A549 (cell line): ENCODE data around the gene PAIP2. TPM values are rescaled to one million over a fixed set of nuclear protein-coding genes. Genes with fewer than 3 reads are reported as not detected.

Source experiments
- ATAC-seq, 2 experiments: fragments of 200-7000 bp in 1 of 2; fragments of >200 bp in 1 of 2; cut with Nextera tagmentation in 1 of 2; cut with Tn5 transposase in 1 of 2; 3 replicates each; pipeline versions ENCODE4 v1.8.0 to v1.9.1; 2018 to 2020; ENCODE audit warnings: mild to moderate bottlenecking in 1 of 2, moderate library complexity in 1 of 2
- CTCF ChIA-PET: fragments of 300-600 bp; sonication (Branson Sonifier 250); formaldehyde crosslinking; extraction: SDS; loops from one replicate; lab custom pipeline; 2021; ENCODE audit warnings: antibody characterized with exemption, inconsistent platforms; lab: Yijun Ruan, JAX
- POLR2A ChIA-PET: fragments of 350-600 bp; formaldehyde crosslinking; extraction: SDS; loops from one replicate; lab custom pipeline; 2021; ENCODE audit warnings: antibody characterized with exemption, inconsistent platforms; lab: Yijun Ruan, JAX
- DNase-seq, 2 experiments: peaks; one replicate each; pipeline versions ENCODE4 v3.0.0 to v3.0.0-alpha.2; 2011 to 2016; ENCODE audit warnings: low read depth in 1 of 2, low spot score in 1 of 2
- FAIRE-seq: peaks from 2 replicates; lab custom pipeline; 2011; peaks lifted over from hg19 to GRCh38; lab: Jason Lieb, UNC
- H3K27ac ChIP-seq, 2 experiments: fragments of >200 bp; sonication (Bioruptor Twin); formaldehyde crosslinking; 3 replicates each; pipeline ENCODE4 v1.5.1; 2016 to 2017
- H3K4me1 ChIP-seq: fragments of >200 bp; sonication (Bioruptor Twin); formaldehyde crosslinking; 3 replicates; pipeline ENCODE4 v1.6.1; 2016
- H3K4me2 ChIP-seq: fragments of >200 bp; sonication (Bioruptor Twin); formaldehyde crosslinking; 3 replicates; pipeline ENCODE4 v1.6.1; 2016
- H3K4me3 ChIP-seq: fragments of >200 bp; sonication (Bioruptor Twin); formaldehyde crosslinking; 3 replicates; pipeline ENCODE4 v1.5.1; 2016
- H3K9me3 ChIP-seq: fragments of >200 bp; sonication (Bioruptor Twin); formaldehyde crosslinking; 3 replicates; pipeline ENCODE4 v1.6.1; 2016
- CBX2 ChIP-seq: fragments of 200-600 bp; sonication (generic); IDR thresholded peaks from 2 replicates; pipeline ENCODE4 v1.6.1; 2016; ENCODE audit warnings: low read depth, mild to moderate bottlenecking, borderline replicate concordance
- CEBPB ChIP-seq, 2 experiments: fragments of >200 bp in 1 of 2; sonication (Bioruptor Twin) in 1 of 2; formaldehyde crosslinking in 1 of 2; IDR thresholded peaks; 2 replicates each; pipeline ENCODE4 v1.6.1; 2012 to 2016
- CHD2 ChIP-seq: fragments of 150-350 bp; IDR thresholded peaks from 2 replicates; pipeline ENCODE4 v1.6.1; 2014; ENCODE audit warnings: low read length; ENCODE audit not compliant: partially characterized antibody
- CTCF ChIP-seq: fragments of >200 bp; sonication (Bioruptor Twin); formaldehyde crosslinking; IDR thresholded peaks from 3 replicates; pipeline ENCODE4 v1.5.1; 2016
- ELK1 ChIP-seq: fragments of 150-350 bp; IDR thresholded peaks from 2 replicates; pipeline ENCODE4 v1.6.1; 2014; ENCODE audit warnings: low read depth, mild to moderate bottlenecking, low read length
- ESRRA ChIP-seq: fragments of 150-350 bp; IDR thresholded peaks from 2 replicates; pipeline ENCODE4 v1.6.1; 2014; ENCODE audit warnings: mild to moderate bottlenecking, low read length, borderline replicate concordance
- HDAC2 ChIP-seq: fragments of 200-600 bp; sonication (generic); IDR thresholded peaks from 2 replicates; pipeline ENCODE4 v1.6.1; 2016
- HEYL ChIP-seq: fragments of 250-450 bp; sonication (Bioruptor Pico); IDR thresholded peaks from 2 replicates; pipeline ENCODE4 v1.8.0; 2021; ENCODE audit warnings: mild to moderate bottlenecking, moderate library complexity
- HOXB13 ChIP-seq: fragments of 250-450 bp; sonication (Bioruptor Pico); IDR thresholded peaks from 2 replicates; pipeline ENCODE4 v1.5.0; 2020; ENCODE audit warnings: low read depth, mild to moderate bottlenecking, moderate library complexity
- HOXB5 ChIP-seq: fragments of 250-450 bp; sonication (Bioruptor Pico); IDR thresholded peaks from 2 replicates; pipeline ENCODE4 v1.5.0; 2020; ENCODE audit warnings: mild to moderate bottlenecking, moderate library complexity
- KDM1A ChIP-seq: fragments of 200-600 bp; sonication (generic); IDR thresholded peaks from 2 replicates; pipeline ENCODE4 v1.6.1; 2016; ENCODE audit warnings: low read depth, mild to moderate bottlenecking
- KDM5A ChIP-seq: fragments of 200-600 bp; sonication (generic); IDR thresholded peaks from 2 replicates; pipeline ENCODE4 v1.6.1; 2016; ENCODE audit warnings: antibody characterized with exemption, mild to moderate bottlenecking
- NFE2L2 ChIP-seq: fragments of 150-350 bp; conservative IDR thresholded peaks from 2 replicates; pipeline ENCODE4 v1.6.1; 2014; ENCODE audit warnings: low read length
- NPAS2 ChIP-seq: fragments of 250-450 bp; sonication (Bioruptor Pico); IDR thresholded peaks from 2 replicates; pipeline ENCODE4 v1.8.0; 2022; ENCODE audit warnings: mild to moderate bottlenecking, moderate library complexity, borderline replicate concordance
- NR3C1 ChIP-seq: fragments of >200 bp; sonication (Bioruptor Twin); formaldehyde crosslinking; IDR thresholded peaks from 3 replicates; pipeline ENCODE4 v1.6.1; 2017
- RARB ChIP-seq: fragments of 250-450 bp; sonication (Bioruptor Pico); IDR thresholded peaks from 2 replicates; pipeline ENCODE4 v1.8.0; 2021; ENCODE audit warnings: mild to moderate bottlenecking, moderate library complexity
- RFX5 ChIP-seq: fragments of 450-650 bp; IDR thresholded peaks from 2 replicates; pipeline ENCODE4 v1.7.1; 2014; ENCODE audit warnings: antibody characterized with exemption, mild to moderate bottlenecking, moderate library complexity
- RNF2 ChIP-seq: fragments of 200-600 bp; sonication (generic); IDR thresholded peaks from 2 replicates; pipeline ENCODE4 v1.6.1; 2016; ENCODE audit warnings: low read depth, mild to moderate bottlenecking, antibody characterized with exemption, moderate library complexity, borderline replicate concordance
- SREBF2 ChIP-seq: fragments of 450-650 bp; IDR thresholded peaks from 2 replicates; pipeline ENCODE4 v1.6.1; 2014; ENCODE audit warnings: mild to moderate bottlenecking, moderate library complexity
- WGBS: methylation state at CpG from one replicate; pipeline ENCODE4 v1.1.6; 2017; ENCODE audit errors: missing lambda C conversion rate; 5-methylcytosine and 5-hydroxymethylcytosine counted together
- polyA plus RNA-seq, 4 experiments: library from polyadenylated mRNA; depleted of rRNA in 3 of 4; stranded (reverse); fragments of >200 nt; fragmentation: RNase III in 1 of 4; extraction: RNeasy Plus Mini Kit Qiagen cat#74134 plus additional on column Dnase treatment in 1 of 4; gene quantifications; 2 replicates in 3 of 4; 3 replicates in 1 of 4; pipeline ENCODE4 v1.2.3, GENCODE V29; 2011 to 2017
- TF ChIP-seq, protein P1 (sequence below): fragments of 200-600 bp; sonication (generic); IDR thresholded peaks from 2 replicates; pipeline ENCODE4 v1.6.1; 2016; ENCODE audit warnings: antibody characterized with exemption, mild to moderate bottlenecking, moderate library complexity
- TF ChIP-seq, protein P2 (sequence below): fragments of 250-450 bp; sonication (Bioruptor Pico); IDR thresholded peaks from 2 replicates; pipeline ENCODE4 v1.5.0; 2021; ENCODE audit warnings: mild to moderate bottlenecking, moderate library complexity, borderline replicate concordance

PAIP2 gene
- polyA plus RNA-seq, 2 of the 4 experiments (the other 2 are of a cell fraction), result 109 to 128 TPM

GRCh38 chr5:139296198-139296597 lies 45.5 kb upstream of the PAIP2 start:
- FAIRE-seq, result no peak
- no peak for ATAC-seq
- Histone ChIP-seq H3K27ac (no peak overlapping the region), H3K4me2 (peak overlapping the region; percentile 91), H3K4me3 (peak overlapping the region; percentile 66; the same call in 1 of the 3 replicates), H3K4me1 (peaks cover 49% of the 10 kb centered on the region), H3K9me3 (no peaks in the 10 kb centered on the region)
- ChIA-PET CTCF (interaction anchor here (1.3 to 1.7 kb wide), 3 partner anchors 9 to 16 kb away, joined by 3 to 5 read pairs (median 3); no protein-coding TSS in a partner anchor), POLR2A (no interaction called here)
- 62% methylated on average over 6 of the region's 6 CpGs for WGBS
- TF ChIP-seq CBX2 (no peak), NPAS2 (CRISPR knock-in tag) (no peak), HEYL (no peak), CHD2 (no peak)
- DNase-seq, result no peak

DNA sequence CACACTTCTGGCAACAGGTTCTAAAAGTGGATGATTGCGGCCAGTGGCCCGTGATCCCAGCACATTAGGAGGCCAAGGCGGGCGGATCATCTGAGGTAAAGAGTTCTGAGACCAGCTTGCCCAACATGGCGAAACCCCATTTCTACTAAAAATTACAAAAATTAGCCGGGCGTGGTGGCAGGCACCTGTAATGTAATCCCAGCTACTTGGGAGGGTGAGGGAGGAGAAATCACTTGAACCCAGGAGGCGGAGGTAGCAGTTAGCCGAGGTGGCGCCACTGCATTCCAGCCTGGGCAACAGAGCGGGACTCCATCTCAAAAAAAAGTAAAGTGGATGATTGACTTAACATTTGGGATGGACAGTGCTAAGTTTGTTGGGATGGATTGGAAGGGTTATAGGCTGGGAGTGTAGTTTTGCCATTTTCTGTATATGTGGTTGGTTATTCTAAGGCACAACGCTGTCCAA lies 44.8 kb upstream of the PAIP2 start:
- Histone ChIP-seq H3K4me3 (no peak overlapping the region), H3K27ac (no peak overlapping the region), H3K9me3 (no peaks in the 10 kb centered on the region), H3K4me2 (peak overlapping the region; percentile 91), H3K4me1 (peaks cover 56% of the 10 kb centered on the region)
- FAIRE-seq, result no peak
- POLR2A ChIA-PET, result no interaction called here
- no peak for ATAC-seq
- 88% methylated on average over 12 of the region's 12 CpGs for WGBS
- CTCF ChIA-PET, result interaction anchor here (1.3 to 1.7 kb wide), 2 partner anchors 10 kb away, joined by 3 to 5 read pairs; no protein-coding TSS in a partner anchor
- DNase-seq, result no peak
- TF ChIP-seq KDM1A, result no peak
- no peak for TF ChIP-seq HDAC2
- TF ChIP-seq HEYL, result no peak
- TF ChIP-seq NR3C1, result no peak
- TF ChIP-seq, protein P1, sequence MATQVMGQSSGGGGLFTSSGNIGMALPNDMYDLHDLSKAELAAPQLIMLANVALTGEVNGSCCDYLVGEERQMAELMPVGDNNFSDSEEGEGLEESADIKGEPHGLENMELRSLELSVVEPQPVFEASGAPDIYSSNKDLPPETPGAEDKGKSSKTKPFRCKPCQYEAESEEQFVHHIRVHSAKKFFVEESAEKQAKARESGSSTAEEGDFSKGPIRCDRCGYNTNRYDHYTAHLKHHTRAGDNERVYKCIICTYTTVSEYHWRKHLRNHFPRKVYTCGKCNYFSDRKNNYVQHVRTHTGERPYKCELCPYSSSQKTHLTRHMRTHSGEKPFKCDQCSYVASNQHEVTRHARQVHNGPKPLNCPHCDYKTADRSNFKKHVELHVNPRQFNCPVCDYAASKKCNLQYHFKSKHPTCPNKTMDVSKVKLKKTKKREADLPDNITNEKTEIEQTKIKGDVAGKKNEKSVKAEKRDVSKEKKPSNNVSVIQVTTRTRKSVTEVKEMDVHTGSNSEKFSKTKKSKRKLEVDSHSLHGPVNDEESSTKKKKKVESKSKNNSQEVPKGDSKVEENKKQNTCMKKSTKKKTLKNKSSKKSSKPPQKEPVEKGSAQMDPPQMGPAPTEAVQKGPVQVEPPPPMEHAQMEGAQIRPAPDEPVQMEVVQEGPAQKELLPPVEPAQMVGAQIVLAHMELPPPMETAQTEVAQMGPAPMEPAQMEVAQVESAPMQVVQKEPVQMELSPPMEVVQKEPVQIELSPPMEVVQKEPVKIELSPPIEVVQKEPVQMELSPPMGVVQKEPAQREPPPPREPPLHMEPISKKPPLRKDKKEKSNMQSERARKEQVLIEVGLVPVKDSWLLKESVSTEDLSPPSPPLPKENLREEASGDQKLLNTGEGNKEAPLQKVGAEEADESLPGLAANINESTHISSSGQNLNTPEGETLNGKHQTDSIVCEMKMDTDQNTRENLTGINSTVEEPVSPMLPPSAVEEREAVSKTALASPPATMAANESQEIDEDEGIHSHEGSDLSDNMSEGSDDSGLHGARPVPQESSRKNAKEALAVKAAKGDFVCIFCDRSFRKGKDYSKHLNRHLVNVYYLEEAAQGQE, result no peak
- TF ChIP-seq RFX5, result no peak
- no peak for TF ChIP-seq ESRRA
- no peak for TF ChIP-seq NFE2L2
- no peak for TF ChIP-seq KDM5A
- no peak for TF ChIP-seq RNF2
- no peak for TF ChIP-seq SREBF2

- ChIA-PET CTCF (interaction anchor here (1.3 to 1.7 kb wide), 2 partner anchors 10 to 11 kb away, joined by 3 to 5 read pairs; no protein-coding TSS in a partner anchor), POLR2A (no interaction called here)
- Histone ChIP-seq H3K4me1 (peaks cover 62% of the 10 kb centered on the region), H3K4me3 (no peak overlapping the region), H3K9me3 (no peaks in the 10 kb centered on the region), H3K4me2 (peak overlapping the region; percentile 91; the same call in 2 of the 3 replicates), H3K27ac (no peak overlapping the region)
- ATAC-seq (no peak), DNase-seq (no peak), FAIRE-seq (no peak)
- TF ChIP-seq HOXB13 (CRISPR knock-in tag) (no peak), HOXB5 (CRISPR knock-in tag) (no peak)
- WGBS, result 74% methylated on average over 2 of the region's 2 CpGs
Observed at GRCh38 chr5:139297439-139298133, 44.1 kb upstream of the PAIP2 start.

DNA sequence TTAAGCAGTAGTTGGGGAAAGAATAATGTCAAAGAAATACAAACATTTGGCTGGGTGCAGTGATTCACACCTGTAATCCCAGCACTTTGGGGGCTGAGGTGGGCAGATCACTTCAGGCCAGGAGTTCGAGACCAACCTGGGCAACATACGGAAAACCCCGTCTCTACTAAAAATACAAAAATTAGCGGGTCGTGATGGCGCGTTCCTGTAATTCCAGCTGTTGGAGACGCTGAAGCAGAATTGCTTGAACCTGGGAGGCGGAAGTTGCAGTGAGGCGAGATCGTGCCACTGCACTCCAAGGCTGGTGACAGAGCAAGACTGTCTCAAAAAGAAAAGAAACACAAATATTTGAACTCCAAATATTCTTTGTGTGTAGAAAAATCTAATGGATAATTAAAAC lies 43.4 kb upstream of the PAIP2 start:
- peak overlapping the region; percentile 12; the same call in 1 of the 3 replicates for H3K4me2 ChIP-seq
- no peak overlapping the region for H3K4me3 ChIP-seq
- ATAC-seq (no peak), DNase-seq (no peak), FAIRE-seq (no peak)
- H3K27ac ChIP-seq, result no peak overlapping the region
- H3K9me3 ChIP-seq, result no peaks in the 10 kb centered on the region
- CTCF ChIA-PET, result no interaction called here
- POLR2A ChIA-PET, result no interaction called here
- peaks cover 68% of the 10 kb centered on the region for H3K4me1 ChIP-seq
- 74% methylated on average over 11 of the region's 11 CpGs for WGBS
- TF ChIP-seq KDM5A (no peak), RARB (CRISPR knock-in tag) (no peak), ESRRA (no peak), HOXB5 (CRISPR knock-in tag) (no peak), ELK1 (no peak), CEBPB (IDR thresholded peaks at IDR 0.05) (no peak), CTCF (no peak)
- TF ChIP-seq, protein P2, sequence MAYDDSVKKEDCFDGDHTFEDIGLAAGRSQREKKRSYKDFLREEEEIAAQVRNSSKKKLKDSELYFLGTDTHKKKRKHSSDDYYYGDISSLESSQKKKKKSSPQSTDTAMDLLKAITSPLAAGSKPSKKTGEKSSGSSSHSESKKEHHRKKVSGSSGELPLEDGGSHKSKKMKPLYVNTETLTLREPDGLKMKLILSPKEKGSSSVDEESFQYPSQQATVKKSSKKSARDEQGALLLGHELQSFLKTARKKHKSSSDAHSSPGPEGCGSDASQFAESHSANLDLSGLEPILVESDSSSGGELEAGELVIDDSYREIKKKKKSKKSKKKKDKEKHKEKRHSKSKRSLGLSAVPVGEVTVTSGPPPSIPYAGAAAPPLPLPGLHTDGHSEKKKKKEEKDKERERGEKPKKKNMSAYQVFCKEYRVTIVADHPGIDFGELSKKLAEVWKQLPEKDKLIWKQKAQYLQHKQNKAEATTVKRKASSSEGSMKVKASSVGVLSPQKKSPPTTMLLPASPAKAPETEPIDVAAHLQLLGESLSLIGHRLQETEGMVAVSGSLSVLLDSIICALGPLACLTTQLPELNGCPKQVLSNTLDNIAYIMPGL (CRISPR knock-in tag), result no peak
